Measurements from ENCODE around the gene CORO1C.

The CORO1C gene

DNA sequence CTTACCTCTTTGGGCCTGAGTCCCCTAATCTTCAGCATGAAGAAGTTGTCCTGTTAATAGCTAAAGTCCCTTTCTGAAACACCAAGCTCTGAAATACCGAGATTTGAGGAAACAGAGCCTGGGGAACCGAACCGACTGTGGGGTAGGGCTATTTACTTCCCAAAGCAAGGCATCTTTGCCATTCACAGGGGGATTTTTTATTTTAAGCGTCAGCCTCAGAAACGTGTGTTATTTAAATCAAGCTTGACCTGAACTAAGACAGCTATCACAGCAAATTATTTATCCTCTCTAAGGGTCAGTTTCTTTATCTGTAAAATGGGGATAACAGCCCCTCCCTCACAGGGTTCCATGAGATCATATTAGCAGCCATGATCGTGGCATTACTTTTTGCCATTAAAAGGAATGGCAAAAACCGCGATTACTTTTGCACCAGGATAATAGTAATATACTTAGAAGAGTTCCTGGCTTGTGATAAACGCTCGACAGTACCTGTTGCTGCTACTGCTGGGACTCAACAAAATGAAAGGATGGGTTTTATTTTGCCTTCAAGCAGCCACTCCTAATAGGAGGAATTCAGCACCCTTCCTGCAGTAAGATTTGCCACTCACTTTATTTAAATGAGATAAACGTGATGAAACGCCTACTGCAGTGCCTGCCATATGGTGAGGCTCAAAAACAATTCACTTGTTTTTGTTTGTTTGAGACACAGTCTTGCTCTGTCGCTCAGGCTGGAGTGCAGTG, 1.3 kb upstream of the CORO1C start:
- no peak for DNase-seq (ENCODE audit: low spot score)
- TF ChIP-seq, protein P1, sequence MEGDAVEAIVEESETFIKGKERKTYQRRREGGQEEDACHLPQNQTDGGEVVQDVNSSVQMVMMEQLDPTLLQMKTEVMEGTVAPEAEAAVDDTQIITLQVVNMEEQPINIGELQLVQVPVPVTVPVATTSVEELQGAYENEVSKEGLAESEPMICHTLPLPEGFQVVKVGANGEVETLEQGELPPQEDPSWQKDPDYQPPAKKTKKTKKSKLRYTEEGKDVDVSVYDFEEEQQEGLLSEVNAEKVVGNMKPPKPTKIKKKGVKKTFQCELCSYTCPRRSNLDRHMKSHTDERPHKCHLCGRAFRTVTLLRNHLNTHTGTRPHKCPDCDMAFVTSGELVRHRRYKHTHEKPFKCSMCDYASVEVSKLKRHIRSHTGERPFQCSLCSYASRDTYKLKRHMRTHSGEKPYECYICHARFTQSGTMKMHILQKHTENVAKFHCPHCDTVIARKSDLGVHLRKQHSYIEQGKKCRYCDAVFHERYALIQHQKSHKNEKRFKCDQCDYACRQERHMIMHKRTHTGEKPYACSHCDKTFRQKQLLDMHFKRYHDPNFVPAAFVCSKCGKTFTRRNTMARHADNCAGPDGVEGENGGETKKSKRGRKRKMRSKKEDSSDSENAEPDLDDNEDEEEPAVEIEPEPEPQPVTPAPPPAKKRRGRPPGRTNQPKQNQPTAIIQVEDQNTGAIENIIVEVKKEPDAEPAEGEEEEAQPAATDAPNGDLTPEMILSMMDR (conservative IDR thresholded peaks at IDR 0.05; ENCODE audit: low read depth), result no peak
- ChIA-PET CTCF (interaction anchor here (0.7 kb wide), 1 partner anchor 48 kb away, joined by 4 read pairs; no protein-coding TSS in a partner anchor), POLR2A (ENCODE audit: low non-redundant PET) (no interaction called here)
- H3K27ac ChIP-seq, result peak overlapping the region; percentile 98

DNA sequence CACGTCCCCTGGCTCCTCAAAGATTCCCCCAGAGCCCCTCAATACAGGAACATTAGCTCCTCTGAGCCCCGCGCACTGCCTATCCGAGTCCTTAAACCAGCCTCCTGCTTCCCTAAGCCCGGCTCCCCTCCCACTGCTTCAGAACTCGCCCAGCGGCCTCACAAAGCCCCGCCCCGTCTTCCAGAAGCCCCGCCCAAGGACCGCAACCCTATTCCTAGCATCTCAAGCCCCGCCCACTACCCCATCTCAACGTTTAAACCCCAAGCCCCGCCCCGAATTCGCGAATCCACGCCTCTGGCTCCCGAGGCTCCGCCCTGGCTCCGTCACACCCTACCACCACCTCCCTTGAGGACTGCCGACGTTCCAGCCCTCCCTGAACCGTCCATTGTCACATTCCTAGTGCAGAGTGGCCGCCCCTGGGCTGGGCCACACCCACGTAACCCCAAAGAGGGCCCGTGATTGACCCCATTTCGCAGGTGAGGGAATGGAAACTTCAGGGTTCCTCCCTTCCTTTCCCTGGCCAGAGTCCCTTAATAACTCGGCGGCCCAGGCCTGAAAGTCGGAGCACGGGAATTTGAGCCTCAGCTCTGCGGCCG, 646 bp upstream of the CORO1C start:
- TF ChIP-seq, protein P1 (conservative IDR thresholded peaks at IDR 0.05; ENCODE audit: low read depth), result peak; percentile 24
- CTCF ChIA-PET, result interaction anchor here (0.6 to 0.7 kb wide), 2 partner anchors 14 to 47 kb away, joined by 4 read pairs; no protein-coding TSS in a partner anchor
- peak overlapping the region; percentile 98 for H3K27ac ChIP-seq
- POLR2A ChIA-PET (ENCODE audit: low non-redundant PET), result interaction anchor here (0.5 kb wide), 1 partner anchor 87 kb away, joined by 4 read pairs; no protein-coding TSS in a partner anchor
- DNase-seq (ENCODE audit: low spot score), result peak; percentile 97

DNA sequence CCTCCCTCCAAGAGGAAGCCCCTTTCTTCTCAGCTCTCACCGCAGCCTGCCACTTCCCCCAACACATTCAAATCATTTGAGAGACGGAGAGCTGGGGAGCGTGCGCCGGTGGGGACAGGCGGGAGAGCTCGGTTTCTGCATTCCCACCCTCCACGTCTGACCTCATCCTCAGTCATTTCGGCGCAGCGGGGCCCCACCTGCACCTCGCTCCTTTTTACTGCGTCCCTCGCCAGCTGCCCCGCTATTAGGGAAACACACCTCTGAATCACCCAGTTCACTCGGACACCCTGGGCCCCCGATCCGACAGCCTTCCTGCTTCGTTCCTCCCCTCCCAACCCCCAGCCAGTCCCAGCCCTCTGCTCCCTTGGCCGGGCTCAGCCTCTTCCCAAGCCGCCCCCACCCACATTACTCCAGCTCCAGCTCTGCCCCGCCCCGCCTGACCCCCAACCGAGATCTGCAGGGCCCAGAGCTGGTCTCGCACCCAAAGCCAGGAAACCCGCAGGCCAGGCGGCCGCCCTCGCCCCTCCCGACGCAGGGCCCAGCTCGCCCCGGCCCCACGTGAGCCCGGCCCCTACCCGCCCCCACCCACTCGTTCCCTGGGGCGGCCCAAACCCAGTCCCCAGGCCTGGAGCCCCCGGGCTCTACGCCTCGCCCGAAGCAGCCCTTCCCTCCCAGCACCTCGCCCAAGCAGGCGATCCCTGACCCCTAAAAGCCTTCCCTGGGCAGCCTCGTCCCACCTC, 783 bp downstream of the CORO1C start:
- DNase-seq (ENCODE audit: low spot score), result peak; percentile 69
- TF ChIP-seq, protein P1 (conservative IDR thresholded peaks at IDR 0.05; ENCODE audit: low read depth), result no peak
- ChIA-PET CTCF (interaction anchor here (1.0 to 1.2 kb wide), 3 partner anchors 28 to 65 kb away, joined by 3 to 7 read pairs (median 6); no protein-coding TSS in a partner anchor), POLR2A (ENCODE audit: low non-redundant PET) (interaction anchor here (0.6 kb wide), 1 partner anchor 493 kb away, joined by 4 read pairs; no protein-coding TSS in a partner anchor)
- peak overlapping the region; percentile 98 for H3K27ac ChIP-seq

DNA sequence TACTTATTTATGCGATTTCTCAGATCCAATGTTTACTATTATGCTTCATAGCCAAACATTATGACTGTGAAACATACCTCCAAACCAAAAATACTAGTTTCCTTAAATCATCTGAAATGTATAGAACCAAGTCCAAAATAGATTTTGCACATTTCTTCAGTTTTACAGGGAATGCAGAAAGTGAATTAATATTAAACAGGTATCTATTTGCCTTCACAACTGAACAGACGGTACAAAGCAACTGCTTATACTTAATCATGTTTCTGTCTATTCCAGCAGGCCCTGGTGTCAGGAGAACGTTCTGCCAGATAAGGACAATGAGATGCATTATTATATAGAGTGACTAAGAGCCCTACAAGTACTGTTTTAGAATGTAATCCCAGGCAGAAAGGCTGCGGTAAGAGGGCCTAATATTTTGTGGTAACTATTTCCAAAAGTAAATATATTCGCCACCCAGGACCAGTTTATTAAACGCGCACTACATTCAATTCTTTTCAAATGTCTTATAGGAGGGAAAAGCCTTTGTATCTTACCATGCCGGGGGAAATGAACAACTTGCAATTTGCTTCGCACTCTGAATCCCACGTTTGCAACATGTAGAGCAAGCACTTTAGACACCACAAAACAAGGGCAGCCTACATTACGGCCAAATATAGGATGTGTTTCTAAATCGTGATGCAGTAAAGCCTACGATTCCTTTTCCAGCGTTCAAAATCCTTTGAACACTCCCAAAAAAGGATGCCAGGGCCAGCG, 1.5 kb downstream of the CORO1C start:
- TF ChIP-seq, protein P1 (conservative IDR thresholded peaks at IDR 0.05; ENCODE audit: low read depth), result no peak
- POLR2A ChIA-PET (ENCODE audit: low non-redundant PET), result no interaction called here
- CTCF ChIA-PET, result interaction anchor here (1.0 to 1.2 kb wide), 3 partner anchors 27 to 65 kb away, joined by 3 to 7 read pairs (median 6); no protein-coding TSS in a partner anchor
- peak; percentile 54 for DNase-seq (ENCODE audit: low spot score)
- peak overlapping the region; percentile 98 for H3K27ac ChIP-seq

DNA sequence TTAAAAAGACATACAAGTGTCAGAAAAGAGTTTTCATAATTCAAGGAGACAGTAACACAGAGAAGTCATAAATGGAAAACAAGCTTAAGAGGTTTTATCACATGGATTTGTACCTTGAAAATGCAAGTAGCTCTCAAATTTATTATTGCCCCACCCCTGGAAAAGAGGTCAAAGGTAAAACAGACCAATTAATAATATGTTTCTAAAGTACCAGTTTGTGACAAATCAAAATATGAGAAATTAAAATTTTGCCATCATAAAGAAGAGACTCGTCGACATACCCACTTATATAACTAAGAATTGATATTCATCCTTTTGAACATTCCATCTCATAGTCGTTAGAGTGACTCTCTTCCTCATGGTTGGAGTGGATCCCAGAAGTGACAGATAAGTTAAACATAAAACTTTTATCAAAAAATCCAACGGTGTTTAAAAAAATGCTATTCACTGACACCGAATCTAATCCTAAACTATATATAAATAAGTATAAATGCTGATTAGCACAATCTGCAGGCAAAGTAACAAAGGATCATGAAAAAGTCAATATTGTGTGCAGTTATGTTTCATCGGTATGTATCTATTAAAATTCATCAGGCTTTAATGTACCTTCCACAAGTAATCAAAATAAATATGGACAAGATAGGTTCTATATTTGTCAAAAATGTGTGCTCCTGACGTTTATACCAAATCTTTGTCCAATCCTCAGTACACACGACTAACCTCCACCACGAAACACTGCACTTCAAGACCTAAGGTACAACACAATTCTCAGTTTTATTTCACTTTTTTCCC, 2.3 kb downstream of the CORO1C start:
- no peak overlapping the region for H3K27ac ChIP-seq
- TF ChIP-seq, protein P1 (conservative IDR thresholded peaks at IDR 0.05; ENCODE audit: low read depth), result no peak
- DNase-seq (ENCODE audit: low spot score), result no peak
- CTCF ChIA-PET, result no interaction called here
- POLR2A ChIA-PET (ENCODE audit: low non-redundant PET), result no interaction called here
